A673 (cell line): ENCODE measurements around the gene WNK2. TPM values are rescaled to one million over a fixed set of nuclear protein-coding genes. Genes with fewer than 3 reads are reported as not detected.

Source experiments
- BruUV-seq: library from RNA; stranded (reverse); fragments of 400-500 nt; replicated peaks from 2 replicates; lab custom pipeline; 2021; lab: Mats Ljungman, UMichigan
- CTCF ChIA-PET: fragments of 300-600 bp; sonication (Branson Sonifier 250); formaldehyde crosslinking; loops from one replicate; lab custom pipeline; 2022; ENCODE audit warnings: antibody characterized with exemption; lab: Charles Lee
- POLR2A ChIA-PET: fragments of 300-600 bp; sonication (Branson Sonifier 250); formaldehyde crosslinking; loops from one replicate; lab custom pipeline; 2022; ENCODE audit warnings: antibody characterized with exemption; ENCODE audit not compliant: low non-redundant PET; lab: Charles Lee
- DNase-seq: peaks from one replicate; pipeline ENCODE4 v3.0.0-alpha.2; 2015; ENCODE audit warnings: low spot score
- H3K27ac ChIP-seq: fragments of 200-600 bp; sonication (generic); 2 replicates; pipeline ENCODE4 v1.5.1; 2016; ENCODE audit warnings: mixed run types, low read depth, mild to moderate bottlenecking, mixed read lengths, antibody characterized with exemption, low read length; ENCODE audit not compliant: poor library complexity, severe bottlenecking
- H3K27me3 ChIP-seq: fragments of 200-600 bp; sonication (generic); replicated peaks from 2 replicates; pipeline ENCODE4 v1.6.1; 2017; ENCODE audit warnings: mixed run types, low read depth, mild to moderate bottlenecking, mixed read lengths, antibody characterized with exemption, low read length; ENCODE audit not compliant: insufficient read depth, poor library complexity
- H3K36me3 ChIP-seq: fragments of 200-600 bp; sonication (generic); 2 replicates; pipeline ENCODE4 v1.6.1; 2016; ENCODE audit warnings: mixed run types, mild to moderate bottlenecking, mixed read lengths, antibody characterized with exemption, low read length; ENCODE audit not compliant: insufficient read depth, poor library complexity, severe bottlenecking
- H3K4me1 ChIP-seq: fragments of 200-600 bp; sonication (generic); 2 replicates; pipeline ENCODE4 v1.6.1; 2017; ENCODE audit warnings: mixed run types, mild to moderate bottlenecking, mixed read lengths, antibody characterized with exemption, low read length; ENCODE audit not compliant: insufficient read depth, poor library complexity, severe bottlenecking
- H3K4me3 ChIP-seq: fragments of 200-600 bp; sonication (generic); 2 replicates; pipeline ENCODE4 v1.5.1; 2016; ENCODE audit warnings: low read depth, mixed run types, mild to moderate bottlenecking, mixed read lengths, low read length; ENCODE audit not compliant: poor library complexity, severe bottlenecking
- H3K9me3 ChIP-seq: fragments of 200-600 bp; sonication (generic); 2 replicates; pipeline ENCODE4 v1.6.1; 2016; ENCODE audit warnings: mixed run types, low read depth, mild to moderate bottlenecking, mixed read lengths, antibody characterized with exemption, low read length; ENCODE audit not compliant: poor library complexity, severe bottlenecking
- EZH2 ChIP-seq: fragments of 200-600 bp; sonication (generic); IDR thresholded peaks from 2 replicates; pipeline ENCODE4 v1.6.1; 2017; ENCODE audit warnings: borderline replicate concordance, low read depth, mild to moderate bottlenecking, mixed read lengths, antibody characterized with exemption, low read length; ENCODE audit not compliant: poor library complexity, severe bottlenecking
- intact Hi-C: fragments of 100-400 bp; cut with micrococcal nuclease; formaldehyde crosslinking; loops from one replicate; pipeline ENCODE4 v1.10.0; 2022; ENCODE audit not compliant: unreplicated experiment
- total RNA-seq: library from RNA; stranded (reverse); gene quantifications from 2 replicates; pipeline ENCODE4 v1.2.3, GENCODE V29; 2021
- TF ChIP-seq, protein P1 (sequence below): fragments of 300-800, 200-600 bp; sonication (generic); conservative IDR thresholded peaks from 2 replicates; pipeline ENCODE4 v1.5.1; 2017; ENCODE audit warnings: low read depth, mild to moderate bottlenecking, antibody characterized with exemption, low read length, moderate library complexity, mixed read lengths

Gene WNK2
- total RNA-seq, 1 experiment from 2014 or later: 9.6 TPM

DNA sequence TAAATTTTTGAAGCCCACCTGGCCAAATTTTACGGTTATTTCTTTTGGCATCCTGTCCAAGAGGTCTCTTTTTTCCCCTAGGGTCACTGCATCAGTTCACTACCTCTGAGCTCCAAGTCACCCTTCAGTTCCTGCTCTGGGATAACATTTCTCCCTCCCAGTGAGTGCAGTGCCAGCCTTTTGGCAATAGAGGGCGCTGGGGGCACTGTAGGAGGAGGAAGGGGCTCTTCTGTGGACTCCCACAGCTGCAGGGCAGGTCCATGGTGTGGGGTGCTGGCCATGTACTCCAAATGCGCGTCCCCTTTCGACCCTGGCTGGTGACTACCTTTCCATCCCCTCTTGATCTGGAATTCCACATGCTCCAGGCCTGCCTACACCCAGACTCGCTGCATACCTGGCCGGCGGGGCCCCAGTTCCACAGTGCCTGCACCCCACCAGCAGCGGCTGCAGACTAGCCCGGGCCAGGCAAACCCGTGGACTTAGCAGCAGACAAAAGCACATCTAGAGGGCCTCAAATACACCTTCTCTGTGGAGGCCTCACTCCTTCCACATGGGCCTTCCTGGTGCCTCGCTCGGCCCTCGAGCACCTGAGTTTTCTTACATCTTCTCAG lies 29.5 kb upstream of the WNK2 start:
- intact Hi-C loops: loop anchor here (10.0 kb wide), 2 partner anchors 410 to 810 kb away; no protein-coding TSS in a partner anchor
- DNase-seq: peak; percentile 67
- Histone ChIP-seq H3K4me1 (no peaks in the 10 kb centered on the region), H3K27me3 (no peaks in the 10 kb centered on the region), H3K36me3 (no peaks in the 10 kb centered on the region), H3K27ac (no peak overlapping the region), H3K9me3 (no peaks in the 10 kb centered on the region), H3K4me3 (no peak overlapping the region)
- BruUV-seq: no TSS peak
- POLR2A ChIA-PET: no interaction called here
- TF ChIP-seq, protein P1, sequence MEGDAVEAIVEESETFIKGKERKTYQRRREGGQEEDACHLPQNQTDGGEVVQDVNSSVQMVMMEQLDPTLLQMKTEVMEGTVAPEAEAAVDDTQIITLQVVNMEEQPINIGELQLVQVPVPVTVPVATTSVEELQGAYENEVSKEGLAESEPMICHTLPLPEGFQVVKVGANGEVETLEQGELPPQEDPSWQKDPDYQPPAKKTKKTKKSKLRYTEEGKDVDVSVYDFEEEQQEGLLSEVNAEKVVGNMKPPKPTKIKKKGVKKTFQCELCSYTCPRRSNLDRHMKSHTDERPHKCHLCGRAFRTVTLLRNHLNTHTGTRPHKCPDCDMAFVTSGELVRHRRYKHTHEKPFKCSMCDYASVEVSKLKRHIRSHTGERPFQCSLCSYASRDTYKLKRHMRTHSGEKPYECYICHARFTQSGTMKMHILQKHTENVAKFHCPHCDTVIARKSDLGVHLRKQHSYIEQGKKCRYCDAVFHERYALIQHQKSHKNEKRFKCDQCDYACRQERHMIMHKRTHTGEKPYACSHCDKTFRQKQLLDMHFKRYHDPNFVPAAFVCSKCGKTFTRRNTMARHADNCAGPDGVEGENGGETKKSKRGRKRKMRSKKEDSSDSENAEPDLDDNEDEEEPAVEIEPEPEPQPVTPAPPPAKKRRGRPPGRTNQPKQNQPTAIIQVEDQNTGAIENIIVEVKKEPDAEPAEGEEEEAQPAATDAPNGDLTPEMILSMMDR: peak; percentile 89
- no peak for TF ChIP-seq EZH2
- CTCF ChIA-PET: interaction anchor here (0.6 to 1.1 kb wide), 4 partner anchors 139 to 396 kb away, joined by 3 to 4 read pairs (median 4); no protein-coding TSS in a partner anchor

DNA sequence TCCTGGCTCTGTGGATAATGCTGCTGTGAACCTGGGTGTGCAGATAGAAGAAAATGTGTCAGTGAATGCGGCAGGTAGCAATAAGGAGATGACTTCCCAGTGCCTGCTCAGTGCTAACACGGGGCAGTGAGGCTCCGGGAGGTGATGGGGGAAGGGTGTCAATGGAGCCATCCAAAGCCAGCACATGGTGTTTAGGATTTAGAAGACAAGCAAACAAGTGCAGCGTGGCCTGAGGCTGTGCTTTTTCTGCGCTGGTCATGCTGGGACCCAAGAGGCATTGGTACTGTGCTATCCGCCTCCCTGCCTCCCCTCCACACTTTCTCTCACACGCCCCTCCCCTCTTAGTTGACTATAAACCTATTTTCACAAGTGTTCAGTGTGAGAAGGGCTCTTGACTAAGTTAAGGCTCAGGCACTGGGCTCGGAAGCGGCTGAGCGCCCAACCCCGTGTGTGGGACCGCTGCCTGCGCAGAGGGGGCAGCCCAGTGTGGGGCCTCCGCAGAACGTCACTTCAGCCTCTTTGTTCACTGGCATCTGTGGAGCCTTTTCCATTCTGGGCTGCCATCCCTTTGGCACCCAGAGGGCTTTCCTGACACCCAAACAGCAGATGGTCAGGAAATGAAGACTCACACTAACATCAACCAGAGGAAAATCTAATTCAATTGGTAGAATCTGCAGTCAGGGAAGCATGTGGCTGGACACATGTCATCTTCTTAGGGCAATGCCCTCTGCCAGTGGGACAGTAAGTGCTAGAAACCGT lies 28.0 kb upstream of the WNK2 start:
- Histone ChIP-seq H3K36me3 (no peaks in the 10 kb centered on the region), H3K27me3 (no peaks in the 10 kb centered on the region), H3K4me1 (no peaks in the 10 kb centered on the region), H3K27ac (no peak overlapping the region), H3K4me3 (no peak overlapping the region), H3K9me3 (no peaks in the 10 kb centered on the region)
- ChIA-PET CTCF (no interaction called here), POLR2A (no interaction called here)
- DNase-seq: no peak
- BruUV-seq: no TSS peak
- intact Hi-C loops: loop anchor here (10.0 kb wide), 2 partner anchors 409 to 809 kb away; no protein-coding TSS in a partner anchor
- no peak for TF ChIP-seq EZH2

DNA sequence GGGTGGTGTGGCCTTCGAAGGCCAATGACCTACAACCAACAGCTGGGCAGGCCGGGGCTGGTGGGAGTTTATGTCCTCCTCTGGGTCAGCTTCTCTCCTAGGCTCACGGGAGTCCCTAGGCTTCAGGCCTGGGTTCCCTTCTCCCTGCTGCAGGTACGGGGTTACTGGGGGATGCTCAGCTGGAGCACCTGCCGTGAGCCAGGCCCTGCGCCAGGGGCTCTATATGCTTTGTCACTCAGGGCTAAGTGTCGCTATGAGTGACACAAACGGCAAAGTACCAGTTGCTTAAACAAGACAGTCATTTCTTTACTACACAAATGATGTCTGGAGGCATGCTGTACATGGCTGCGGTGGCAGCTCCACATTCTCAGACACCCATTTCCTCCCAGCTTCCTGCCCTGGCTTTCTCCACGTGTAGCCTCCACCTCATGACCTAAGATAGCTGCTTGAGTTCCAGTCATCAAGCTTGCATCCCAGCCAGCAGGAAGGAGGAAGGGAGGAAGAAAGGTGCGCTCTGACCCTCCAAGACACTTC lies 27.4 kb upstream of the WNK2 start:
- H3K27ac ChIP-seq: no peak overlapping the region
- ChIA-PET CTCF (no interaction called here), POLR2A (no interaction called here)
- H3K4me1 ChIP-seq: no peaks in the 10 kb centered on the region
- intact Hi-C loops: loop anchor here (10.0 kb wide), 2 partner anchors 408 to 808 kb away; no protein-coding TSS in a partner anchor
- no peaks in the 10 kb centered on the region for H3K9me3 ChIP-seq
- DNase-seq: no peak
- no peak overlapping the region for H3K4me3 ChIP-seq
- H3K27me3 ChIP-seq: no peaks in the 10 kb centered on the region
- no TSS peak for BruUV-seq
- H3K36me3 ChIP-seq: no peaks in the 10 kb centered on the region
- TF ChIP-seq, protein P1: no peak
- no peak for TF ChIP-seq EZH2
